Activated gamma-delta T cell treated with Interleukin-2 at 50 U/mL for 16 hours (primary cell): Measurements from ENCODE around the gene ANXA7.
"Not testable (repeated sequence)": the region's sequence is repeated elsewhere in the genome, so short reads cannot be mapped to it uniquely, and the experiment has no call there.

Experiments used
- DNase-seq: peaks from one replicate; pipeline ENCODE4 v3.0.0-alpha.2; 2020

Gene ANXA7

GRCh38 chr10:73407495-73407894 is 6.4 kb downstream of the ANXA7 start:
- DNase-seq = no peak

GRCh38 chr10:73406846-73407245 is 7.0 kb downstream of the ANXA7 start:
- DNase-seq = no peak

- no peak for DNase-seq
Measured at GRCh38 chr10:73405556-73405955, 8.3 kb downstream of the ANXA7 start.

GRCh38 chr10:73404690-73405089 is 9.2 kb downstream of the ANXA7 start:
- DNase-seq = no peak

- no peak for DNase-seq
Measured at GRCh38 chr10:73401636-73402035, 12.2 kb downstream of the ANXA7 start.

- DNase-seq = no peak
Measured at GRCh38 chr10:73399063-73399462, 14.8 kb downstream of the ANXA7 start.

GRCh38 chr10:73398024-73398423 is 15.8 kb downstream of the ANXA7 start:
- DNase-seq = no peak

- DNase-seq = not testable (repeated sequence)
Measured at GRCh38 chr10:73394325-73394724, 19.5 kb downstream of the ANXA7 start.

GRCh38 chr10:73388228-73388627 is 25.6 kb downstream of the ANXA7 start:
- DNase-seq = no peak

GRCh38 chr10:73386583-73386982 is 27.3 kb downstream of the ANXA7 start:
- no peak for DNase-seq

GRCh38 chr10:73379064-73379748 is 34.7 kb downstream of the ANXA7 start:
- DNase-seq = no peak

- no peak for DNase-seq
Measured at GRCh38 chr10:73376679-73377078, 37.2 kb downstream of the ANXA7 start.

- DNase-seq = no peak
Measured at GRCh38 chr10:73368238-73368637, 45.6 kb downstream of the ANXA7 start.

GRCh38 chr10:73366381-73367298 is 47.2 kb downstream of the ANXA7 start:
- no peak for DNase-seq

- DNase-seq = no peak
Measured at GRCh38 chr10:73364964-73365363, 48.9 kb downstream of the ANXA7 start.

GRCh38 chr10:73359492-73359891 is 54.4 kb downstream of the ANXA7 start:
- DNase-seq = no peak

GRCh38 chr10:73358331-73359279 is 55.3 kb downstream of the ANXA7 start, which contains the start of gene CFAP70:
CFAP70 (minus strand) TSS chr10:73358864; CDS start chr10:73354796, 4,068 bp downstream.
- DNase-seq = peak; percentile 90

- no peak for DNase-seq
Measured at GRCh38 chr10:73357821-73358220, 56.0 kb downstream of the ANXA7 start.

- no peak for DNase-seq
Measured at GRCh38 chr10:73357166-73357565, 56.7 kb downstream of the ANXA7 start.

GRCh38 chr10:73344269-73344668 is 69.6 kb downstream of the ANXA7 start:
- DNase-seq = no peak

GRCh38 chr10:73340121-73340520 is 73.7 kb downstream of the ANXA7 start:
- DNase-seq = no peak

- no peak for DNase-seq
Measured at GRCh38 chr10:73339436-73339835, 74.4 kb downstream of the ANXA7 start.
